Measurements from ENCODE around the gene WFDC5. TPM values are rescaled to one million over a fixed set of nuclear protein-coding genes. Genes with fewer than 3 reads are reported as not detected.

The WFDC5 gene
- total and polyA plus RNA-seq, 2 donors (not counting 3 experiments of a cell fraction or from before 2014, with no cell fraction given) = not detected

GRCh38 chr20:45100563-45101245 lies 14.3 kb downstream of the WFDC5 start, which contains the start of gene KCNS1:
Gene KCNS1 (minus strand): TSS chr20:45101127. CDS start chr20:45099236, 1,891 bp downstream.
- ChIA-PET POLR2A (no interaction called here), CTCF (interaction anchor here (1.5 to 12.2 kb wide), 5 partner anchors 8 to 671 kb away, joined by 3 to 411 read pairs (median 132); no protein-coding TSS in a partner anchor)
- Histone ChIP-seq H2AFZ (ENCODE audit: low read depth, low read length) (peak within 1 kb of the TSS; percentile 37), H3K27ac (ENCODE audit: insufficient read depth, low read depth, low read length) (no peak within 1 kb of the TSS), H3K36me3 (ENCODE audit: control insufficient read depth in 2 of 2, extremely low read depth in 1 of 2, insufficient read depth in 2 of 2, low read length in 2 of 2) (no peaks in the 10 kb centered on the region), H3K9me1 (replicated peaks; ENCODE audit: control insufficient read depth, extremely low read depth, insufficient read depth, low read length) (no peaks in the 10 kb centered on the region), H4K20me1 (replicated peaks; ENCODE audit: control insufficient read depth, extremely low read depth, insufficient read depth, low read length) (no peaks in the 10 kb centered on the region), H3K27me3 (ENCODE audit: control insufficient read depth in 2 of 2, insufficient read depth in 2 of 2, low read length in 2 of 2) (peaks cover 23 to 30% of the 10 kb centered on the region in 2 experiments), H3K79me2 (ENCODE audit: control insufficient read depth, insufficient read depth, low read length) (no peaks in the 10 kb centered on the region), H3K9me3 (replicated peaks; ENCODE audit: control insufficient read depth, insufficient read depth, low read length) (no peaks in the 10 kb centered on the region), H3K4me1 (ENCODE audit: control insufficient read depth, extremely low read depth, insufficient read depth, low read length) (peaks cover 3% of the 10 kb centered on the region), H3K4me3 (replicated peaks in 1 of 3; ENCODE audit: insufficient read depth in 1 of 3, low read depth in 1 of 3, low read length in 3 of 3) (peak within 1 kb of the TSS in 1 of 3 experiments; percentile 7), H3K4me2 (ENCODE audit: insufficient read depth, low read length) (peak within 1 kb of the TSS; percentile 19), H3K9ac (replicated peaks; ENCODE audit: extremely low read depth, insufficient read depth, low read length) (no peak within 1 kb of the TSS)
- no peak for TF ChIP-seq POLR2AphosphoS5 (IDR thresholded peaks at IDR 0.05; ENCODE audit: insufficient read depth, low read depth, low read length)
- peak; percentile 49 for TF ChIP-seq EZH2 (IDR thresholded peaks at IDR 0.05; ENCODE audit: borderline replicate concordance, low read depth, low read length, severe bottlenecking)
- intact Hi-C loops (cut with micrococcal nuclease) = no loop called here
- dilution Hi-C loops (cut with MboI; ENCODE audit: extremely low pct_ligation_motif_present, low sequenced_read_pairs) = no loop called here
- no peak for FAIRE-seq
- BruUV-seq (replicated peaks) = no TSS peak
- DNase-seq (ENCODE audit: low read depth, low spot score) = peak; percentile 25

GRCh38 chr20:45098103-45098773 lies 16.7 kb downstream of the WFDC5 start:
- peaks cover 23 to 30% of the 10 kb centered on the region in 2 experiments for H3K27me3 ChIP-seq (ENCODE audit: control insufficient read depth in 2 of 2, insufficient read depth in 2 of 2, low read length in 2 of 2)
- TF ChIP-seq EZH2 (IDR thresholded peaks at IDR 0.05; ENCODE audit: borderline replicate concordance, low read depth, low read length, severe bottlenecking) (peak; percentile 65), POLR2A (IDR thresholded peaks at IDR 0.05; ENCODE audit: low read depth, low read length) (no peak)
- no peak overlapping the region for H3K9ac ChIP-seq (replicated peaks; ENCODE audit: extremely low read depth, insufficient read depth, low read length)
- H3K9me3 ChIP-seq (replicated peaks; ENCODE audit: control insufficient read depth, insufficient read depth, low read length) = no peaks in the 10 kb centered on the region
- no peak overlapping the region for H3K27ac ChIP-seq (ENCODE audit: insufficient read depth, low read depth, low read length)
- H3K9me1 ChIP-seq (replicated peaks; ENCODE audit: control insufficient read depth, extremely low read depth, insufficient read depth, low read length) = no peaks in the 10 kb centered on the region
- no peaks in the 10 kb centered on the region for H3K79me2 ChIP-seq (ENCODE audit: control insufficient read depth, insufficient read depth, low read length)
- ChIA-PET CTCF (interaction anchor here (0.8 to 12.2 kb wide), 15 partner anchors 11 to 673 kb away, joined by 3 to 411 read pairs (median 5); no protein-coding TSS in a partner anchor), POLR2A (no interaction called here)
- peak overlapping the region; percentile 49 for H3K4me2 ChIP-seq (ENCODE audit: insufficient read depth, low read length)
- H3K4me1 ChIP-seq (ENCODE audit: control insufficient read depth, extremely low read depth, insufficient read depth, low read length) = peaks cover 3% of the 10 kb centered on the region
- intact Hi-C loops (cut with micrococcal nuclease) (loop anchor here (5.0 kb wide), 3 partner anchors 211 to 674 kb away; partner anchors contain the start of genes KCNK15 and YWHAB), dilution Hi-C loops (cut with MboI; ENCODE audit: extremely low pct_ligation_motif_present, low sequenced_read_pairs) (no loop called here)
- H3K36me3 ChIP-seq (ENCODE audit: control insufficient read depth in 2 of 2, extremely low read depth in 1 of 2, insufficient read depth in 2 of 2, low read length in 2 of 2) = no peaks in the 10 kb centered on the region
- DNase-seq (ENCODE audit: low read depth, low spot score) (peak; percentile 23), FAIRE-seq (peak; percentile 58)
- BruUV-seq (replicated peaks) = no TSS peak
- peak overlapping the region in 1 of 3 experiments; percentile 24 for H3K4me3 ChIP-seq (replicated peaks in 1 of 3; ENCODE audit: insufficient read depth in 1 of 3, low read depth in 1 of 3, low read length in 3 of 3)
- H2AFZ ChIP-seq (ENCODE audit: low read depth, low read length) = peak overlapping the region; percentile 33
- H4K20me1 ChIP-seq (replicated peaks; ENCODE audit: control insufficient read depth, extremely low read depth, insufficient read depth, low read length) = no peaks in the 10 kb centered on the region
